PC-9 (cell line): Measurements from ENCODE around the gene WDR13. TPM values are rescaled to one million over a fixed set of nuclear protein-coding genes. Genes with fewer than 3 reads are reported as not detected.

Source experiments
- BruUV-seq: library from RNA; stranded (reverse); fragments of 400-500 nt; replicated peaks from 2 replicates; lab custom pipeline; 2021; lab: Mats Ljungman, UMichigan
- CTCF ChIA-PET: fragments of 300-600 bp; sonication (Branson Sonifier 250); formaldehyde crosslinking; loops from one replicate; lab custom pipeline; 2022; ENCODE audit warnings: antibody characterized with exemption; lab: Charles Lee
- POLR2A ChIA-PET: fragments of 300-600 bp; sonication (Branson Sonifier 250); formaldehyde crosslinking; loops from one replicate; lab custom pipeline; 2022; ENCODE audit warnings: antibody characterized with exemption; ENCODE audit not compliant: unreplicated experiment; lab: Charles Lee
- DNase-seq, 2 experiments: peaks; one replicate each; pipeline versions ENCODE4 v3.0.0 to v3.0.0-alpha.2; 2015 to 2022; ENCODE audit warnings: mixed read lengths in 1 of 2
- H2AFZ ChIP-seq: fragments of 200-600 bp; sonication (generic); 2 replicates; pipeline ENCODE4 v1.8.1; 2017; ENCODE audit warnings: antibody characterized with exemption
- H3F3A ChIP-seq: fragments of 200-600 bp; sonication (generic); 2 replicates; pipeline ENCODE4 v1.8.1; 2017; ENCODE audit warnings: antibody characterized with exemption, mild to moderate bottlenecking, low read depth; ENCODE audit not compliant: insufficient read depth
- H3K27ac ChIP-seq: fragments of 200-600 bp; sonication (generic); 2 replicates; pipeline ENCODE4 v1.6.1; 2016; ENCODE audit warnings: mixed run types
- H3K27me3 ChIP-seq: fragments of 200-600 bp; sonication (generic); 2 replicates; pipeline ENCODE4 v1.6.1; 2016; ENCODE audit warnings: low read depth, mixed run types; ENCODE audit not compliant: insufficient read depth
- H3K36me3 ChIP-seq: fragments of 200-600 bp; sonication (generic); 2 replicates; pipeline ENCODE4 v1.6.1; 2016; ENCODE audit warnings: low read depth, mixed run types
- H3K4me1 ChIP-seq: fragments of 200-600 bp; sonication (generic); replicated peaks from 2 replicates; pipeline ENCODE4 v1.6.1; 2016; ENCODE audit warnings: mixed run types; ENCODE audit not compliant: insufficient read depth
- H3K4me2 ChIP-seq: fragments of 200-600 bp; sonication (generic); 2 replicates; pipeline ENCODE4 v1.6.1; 2017; ENCODE audit warnings: mixed run types
- H3K4me3 ChIP-seq: fragments of 200-600 bp; sonication (generic); 2 replicates; pipeline ENCODE4 v1.6.1; 2016; ENCODE audit warnings: mixed run types
- H3K79me2 ChIP-seq: fragments of 200-600 bp; sonication (generic); 2 replicates; pipeline ENCODE4 v1.6.1; 2017; ENCODE audit warnings: low read depth, mixed run types
- H3K9me2 ChIP-seq: fragments of 200-600 bp; sonication (generic); 2 replicates; pipeline ENCODE4 v1.8.1; 2017; ENCODE audit warnings: mild to moderate bottlenecking; ENCODE audit not compliant: insufficient read depth
- H3K9me3 ChIP-seq: fragments of 200-600 bp; sonication (generic); 2 replicates; pipeline ENCODE4 v1.8.1; 2016; ENCODE audit warnings: low read depth; ENCODE audit not compliant: insufficient read depth
- H4K20me1 ChIP-seq: fragments of 200-600 bp; sonication (generic); 2 replicates; pipeline ENCODE4 v1.8.1; 2017; ENCODE audit not compliant: insufficient read depth
- EZH2 ChIP-seq: fragments of 200-600 bp; sonication (generic); IDR thresholded peaks from 2 replicates; pipeline ENCODE4 v1.8.0; 2017; ENCODE audit warnings: antibody characterized with exemption, low read depth
- intact Hi-C: fragments of 100-400 bp; cut with micrococcal nuclease; formaldehyde crosslinking; loops from one replicate; pipeline ENCODE4 v1.10.0; 2022; ENCODE audit not compliant: unreplicated experiment
- total RNA-seq: library from RNA; stranded (reverse); gene quantifications from 2 replicates; pipeline ENCODE4 v1.2.3, GENCODE V29; 2021
- TF ChIP-seq, protein P1 (sequence below): fragments of 200-600 bp; sonication (generic); conservative IDR thresholded peaks from 2 replicates; pipeline ENCODE4 v1.6.1; 2017; ENCODE audit warnings: mixed run types, antibody characterized with exemption, mild to moderate bottlenecking, moderate library complexity

Gene WDR13
- total RNA-seq, 1 experiment from 2014 or later = 28.6 TPM

- no peaks in the 10 kb centered on the region for H4K20me1 ChIP-seq
- BruUV-seq = no TSS peak
- no peak for DNase-seq
- H3K27ac ChIP-seq = no peak overlapping the region
- POLR2A ChIA-PET = no interaction called here
- TF ChIP-seq, protein P1, sequence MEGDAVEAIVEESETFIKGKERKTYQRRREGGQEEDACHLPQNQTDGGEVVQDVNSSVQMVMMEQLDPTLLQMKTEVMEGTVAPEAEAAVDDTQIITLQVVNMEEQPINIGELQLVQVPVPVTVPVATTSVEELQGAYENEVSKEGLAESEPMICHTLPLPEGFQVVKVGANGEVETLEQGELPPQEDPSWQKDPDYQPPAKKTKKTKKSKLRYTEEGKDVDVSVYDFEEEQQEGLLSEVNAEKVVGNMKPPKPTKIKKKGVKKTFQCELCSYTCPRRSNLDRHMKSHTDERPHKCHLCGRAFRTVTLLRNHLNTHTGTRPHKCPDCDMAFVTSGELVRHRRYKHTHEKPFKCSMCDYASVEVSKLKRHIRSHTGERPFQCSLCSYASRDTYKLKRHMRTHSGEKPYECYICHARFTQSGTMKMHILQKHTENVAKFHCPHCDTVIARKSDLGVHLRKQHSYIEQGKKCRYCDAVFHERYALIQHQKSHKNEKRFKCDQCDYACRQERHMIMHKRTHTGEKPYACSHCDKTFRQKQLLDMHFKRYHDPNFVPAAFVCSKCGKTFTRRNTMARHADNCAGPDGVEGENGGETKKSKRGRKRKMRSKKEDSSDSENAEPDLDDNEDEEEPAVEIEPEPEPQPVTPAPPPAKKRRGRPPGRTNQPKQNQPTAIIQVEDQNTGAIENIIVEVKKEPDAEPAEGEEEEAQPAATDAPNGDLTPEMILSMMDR = no peak
- TF ChIP-seq EZH2 = no peak
- no peaks in the 10 kb centered on the region for H3K9me2 ChIP-seq
- H3K79me2 ChIP-seq = no peaks in the 10 kb centered on the region
- intact Hi-C loops = no loop called here
- no peaks in the 10 kb centered on the region for H3K4me1 ChIP-seq
- no peak overlapping the region for H3K4me3 ChIP-seq
- H2AFZ ChIP-seq = no peak overlapping the region
- no peaks in the 10 kb centered on the region; the same call in 1 of the 2 replicates for H3F3A ChIP-seq
- H3K27me3 ChIP-seq = no peaks in the 10 kb centered on the region
- H3K4me2 ChIP-seq = no peak overlapping the region
- no peaks in the 10 kb centered on the region for H3K36me3 ChIP-seq
- CTCF ChIA-PET = no interaction called here
- H3K9me3 ChIP-seq = no peaks in the 10 kb centered on the region
These were observed 12.6 kb upstream of the WDR13 start for GRCh38 chrX:48584698-48585097.

DNA sequence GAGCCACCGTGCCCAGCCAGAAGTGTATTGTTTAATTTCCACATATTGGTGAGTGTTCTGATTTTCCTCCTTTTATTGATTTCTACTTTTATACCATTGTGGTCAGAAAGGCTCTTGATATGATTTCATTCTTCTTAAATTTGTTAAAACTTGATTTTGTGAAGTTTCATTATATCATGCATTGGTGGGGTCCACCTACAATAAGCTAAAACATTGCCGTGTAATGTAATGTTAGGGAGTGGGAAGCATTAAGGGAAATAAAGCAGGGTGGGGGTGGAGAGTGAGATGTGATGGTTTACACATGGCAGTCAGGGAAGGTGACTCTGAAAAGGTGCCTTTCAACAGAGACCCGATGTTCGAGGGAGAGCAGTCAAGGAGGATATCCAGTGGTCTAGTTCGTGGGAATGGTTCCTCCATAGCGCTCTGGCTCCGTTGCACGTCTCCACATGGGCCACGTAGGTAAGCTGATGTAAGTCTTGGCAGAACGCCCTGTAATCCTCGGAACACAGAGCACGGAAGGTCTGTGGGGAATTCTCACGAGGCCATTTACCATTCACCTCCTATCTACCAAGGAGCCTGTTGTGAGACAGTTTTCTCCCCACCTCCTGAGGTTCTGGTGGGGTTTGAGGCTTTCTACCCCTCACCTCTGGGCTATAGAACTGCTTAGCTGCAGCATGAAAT lies 7.7 kb upstream of the WDR13 start:
- Histone ChIP-seq H3K9me2 (no peaks in the 10 kb centered on the region), H3K4me1 (no peaks in the 10 kb centered on the region), H3K36me3 (no peaks in the 10 kb centered on the region), H2AFZ (no peak overlapping the region), H3F3A (no peaks in the 10 kb centered on the region), H3K79me2 (no peaks in the 10 kb centered on the region), H3K27ac (no peak overlapping the region), H3K27me3 (no peaks in the 10 kb centered on the region), H4K20me1 (no peaks in the 10 kb centered on the region), H3K4me2 (no peak overlapping the region), H3K4me3 (no peak overlapping the region), H3K9me3 (no peaks in the 10 kb centered on the region)
- TF ChIP-seq, protein P1 = no peak
- no peak for TF ChIP-seq EZH2
- ChIA-PET CTCF (no interaction called here), POLR2A (no interaction called here)
- DNase-seq = no peak
- no TSS peak for BruUV-seq
- intact Hi-C loops = no loop called here

GRCh38 chrX:48590203-48591103 lies 6.8 kb upstream of the WDR13 start:
- TF ChIP-seq, protein P1 = no peak
- TF ChIP-seq EZH2 = no peak
- BruUV-seq = no TSS peak
- H3K4me2 ChIP-seq = no peak overlapping the region
- no peaks in the 10 kb centered on the region for H4K20me1 ChIP-seq
- no peaks in the 10 kb centered on the region for H3K79me2 ChIP-seq
- CTCF ChIA-PET = no interaction called here
- intact Hi-C loops = no loop called here
- no peak overlapping the region for H2AFZ ChIP-seq
- DNase-seq = no peak
- H3K9me3 ChIP-seq = no peaks in the 10 kb centered on the region
- H3K36me3 ChIP-seq = no peaks in the 10 kb centered on the region
- no peaks in the 10 kb centered on the region for H3K9me2 ChIP-seq
- H3K4me3 ChIP-seq = no peak overlapping the region
- H3K4me1 ChIP-seq = no peaks in the 10 kb centered on the region
- H3K27ac ChIP-seq = no peak overlapping the region
- H3F3A ChIP-seq = no peaks in the 10 kb centered on the region
- POLR2A ChIA-PET = no interaction called here
- H3K27me3 ChIP-seq = no peaks in the 10 kb centered on the region
